GM19455 (cell line): ENCODE results near the gene ZKSCAN3.
A peak's percentile ranks its signal among the peaks of the same experiment; 100 is the strongest.
"Not testable (repeated sequence)": the region's sequence is repeated elsewhere in the genome, so short reads cannot be mapped to it uniquely, and the experiment has no call there.

Experiments used
- ATAC-seq: cut with Tn5 transposase; IDR thresholded peaks from one replicate; pipeline ENCODE4 v1.9.1; 2021; ENCODE audit not compliant: unreplicated experiment

Gene ZKSCAN3

DNA sequence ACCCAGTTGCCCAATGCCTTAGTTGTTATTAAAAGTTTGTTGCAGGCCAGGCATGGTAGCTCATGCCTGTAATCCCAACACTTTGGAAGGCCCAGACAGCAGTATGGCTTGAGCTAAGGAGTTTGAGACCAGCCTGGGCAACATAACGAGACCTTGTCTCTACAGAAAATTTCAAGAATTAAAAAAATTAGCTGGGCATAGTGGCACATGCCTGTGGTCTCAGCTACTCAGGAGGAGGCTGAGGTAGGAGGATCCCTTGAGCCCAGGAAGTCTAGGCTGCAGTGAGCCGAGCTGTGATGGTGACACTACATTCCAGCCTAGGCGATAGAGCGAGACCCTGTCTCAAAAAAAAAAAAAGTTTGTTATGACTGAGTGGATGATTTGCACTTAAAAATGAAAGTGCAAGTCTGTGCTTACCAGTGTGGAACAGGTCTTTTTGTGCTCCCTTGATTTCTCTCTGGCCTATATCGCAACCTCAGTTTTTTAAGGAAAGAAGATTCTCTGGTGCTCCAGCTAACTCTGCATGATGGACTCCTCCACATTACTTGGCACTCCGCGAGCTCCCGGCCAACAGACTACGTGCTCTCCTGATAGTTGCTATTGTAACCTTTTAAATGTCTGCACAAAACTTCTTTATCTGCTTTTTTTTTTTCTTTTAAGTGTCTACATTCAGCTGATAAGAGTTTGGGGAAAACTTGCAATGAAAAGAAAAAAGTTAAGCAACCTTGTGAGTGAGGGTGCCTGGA is 22.1 kb downstream of the ZKSCAN3 start:
- ATAC-seq: no peak

- no peak for ATAC-seq
These were observed 24.2 kb downstream of the ZKSCAN3 start for GRCh38 chr6:28373925-28374324.

- ATAC-seq: no peak
These were observed 28.1 kb downstream of the ZKSCAN3 start for GRCh38 chr6:28377879-28378278.

DNA sequence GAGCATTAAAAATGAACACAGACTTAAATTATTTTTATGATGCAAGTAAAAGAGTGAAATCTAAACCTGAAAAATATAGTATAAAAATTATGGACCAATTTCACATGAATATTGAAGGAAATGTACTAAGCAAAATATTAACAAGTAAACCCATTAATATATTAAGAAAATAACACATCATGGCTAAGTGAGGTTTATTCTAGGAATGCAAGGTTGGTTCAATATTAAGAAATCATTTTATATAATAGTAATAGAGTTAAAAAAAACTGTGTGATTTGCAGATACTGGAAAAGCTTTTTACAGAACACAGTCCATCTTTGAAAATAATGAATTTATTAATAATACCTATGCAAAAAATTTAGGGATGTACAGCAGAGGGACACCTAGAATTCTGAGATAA is 28.9 kb downstream of the ZKSCAN3 start:
- no peak for ATAC-seq

DNA sequence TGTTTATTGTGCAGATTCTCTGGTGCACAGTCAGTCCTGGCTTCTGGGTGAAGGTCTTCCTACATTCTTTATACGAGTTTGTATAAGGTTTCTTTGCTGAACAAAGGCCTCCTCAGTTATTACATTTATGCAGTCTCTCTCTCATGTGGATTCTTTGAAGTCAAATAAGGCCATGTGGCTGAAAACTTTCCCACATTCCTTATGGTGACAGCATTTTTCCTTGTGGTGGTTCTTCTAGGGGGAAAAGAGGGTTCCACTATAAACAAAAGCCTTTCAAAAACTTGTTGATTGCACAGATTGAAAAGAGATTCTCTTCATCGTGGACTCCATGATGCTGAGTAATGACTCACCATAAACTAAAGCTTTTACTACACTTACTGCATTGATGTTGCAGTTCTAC is 30.6 kb downstream of the ZKSCAN3 start:
- ATAC-seq: no peak

DNA sequence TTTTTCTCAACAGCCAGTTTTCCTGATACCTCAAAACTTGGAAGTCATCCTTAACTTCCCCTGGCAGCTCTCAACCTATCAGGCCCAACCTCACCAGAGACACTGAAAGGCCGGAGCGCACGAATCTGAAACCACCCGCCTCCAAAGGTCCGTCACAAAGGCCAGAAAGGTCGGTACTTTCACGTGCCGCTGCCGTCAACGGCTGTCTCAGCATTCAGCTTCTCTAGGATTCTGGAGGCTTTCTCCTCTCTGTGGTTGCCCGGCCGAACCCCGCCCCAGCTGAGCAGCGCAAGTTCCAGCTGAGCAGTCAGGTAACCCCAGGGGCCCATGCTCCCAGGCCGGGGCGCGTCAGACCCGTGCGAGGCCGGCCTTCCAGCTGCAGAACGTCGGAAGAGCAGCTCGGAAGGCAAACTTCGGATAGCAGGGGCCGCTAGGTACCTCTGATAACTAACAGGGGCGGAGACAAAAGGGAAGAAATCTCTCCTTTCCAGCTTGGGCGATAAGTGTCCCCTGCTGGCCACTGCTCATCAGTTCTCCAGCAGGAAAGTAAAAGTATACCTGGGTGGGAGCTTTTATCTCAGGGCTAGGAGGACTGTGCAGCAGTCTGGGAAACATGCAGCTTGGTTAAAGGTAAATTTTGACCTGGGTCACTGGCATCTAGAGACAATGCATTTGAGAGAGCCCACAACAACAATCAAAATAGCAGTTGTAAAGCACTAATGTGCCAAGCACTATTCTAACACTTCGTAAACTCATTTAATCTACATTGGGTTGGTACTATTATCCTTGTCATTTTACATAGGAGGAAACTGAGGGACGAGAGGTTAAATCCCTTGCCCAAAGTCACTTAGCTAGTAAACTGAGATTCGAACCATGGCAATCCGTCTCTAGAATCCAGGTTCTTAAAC is 33.7 kb downstream of the ZKSCAN3 start:
- ATAC-seq: peak; percentile 92

DNA sequence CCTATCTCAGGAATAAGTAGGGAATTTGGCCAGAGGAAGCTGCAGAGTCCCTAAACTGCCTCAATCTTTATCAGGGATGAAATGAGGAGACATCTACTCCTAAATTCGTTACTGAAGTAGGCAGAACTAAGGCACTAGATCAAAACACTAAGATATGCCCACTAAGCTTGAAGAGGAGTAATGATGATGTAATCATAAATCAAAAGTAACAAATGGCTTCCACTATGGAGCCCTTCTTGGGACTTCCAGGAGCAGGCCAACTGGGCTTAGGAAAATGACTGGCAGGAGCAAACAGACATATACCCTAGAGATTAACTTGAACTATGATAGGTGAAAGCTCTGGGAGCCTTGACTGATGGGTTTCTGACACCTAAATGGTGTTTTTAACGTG is 34.4 kb downstream of the ZKSCAN3 start:
- ATAC-seq: no peak

DNA sequence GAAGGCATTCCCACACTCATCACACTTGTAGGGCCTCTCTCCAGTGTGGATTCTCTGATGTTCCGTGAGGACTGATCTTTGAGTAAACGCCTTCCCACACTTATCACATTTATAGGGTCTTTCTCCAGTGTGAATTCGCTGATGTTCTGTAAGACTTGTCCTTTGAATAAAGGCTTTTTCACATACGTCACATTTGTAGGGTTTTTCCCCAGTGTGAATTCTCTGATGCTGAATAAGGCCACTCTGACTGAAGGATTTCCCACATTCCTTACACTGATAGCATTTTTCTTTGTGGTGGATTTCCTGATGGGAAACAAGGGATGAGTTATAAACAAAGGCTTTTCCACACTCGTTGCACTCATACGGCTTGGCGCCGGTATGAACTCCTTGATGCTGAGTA is 40.9 kb downstream of the ZKSCAN3 start:
- no peak for ATAC-seq

DNA sequence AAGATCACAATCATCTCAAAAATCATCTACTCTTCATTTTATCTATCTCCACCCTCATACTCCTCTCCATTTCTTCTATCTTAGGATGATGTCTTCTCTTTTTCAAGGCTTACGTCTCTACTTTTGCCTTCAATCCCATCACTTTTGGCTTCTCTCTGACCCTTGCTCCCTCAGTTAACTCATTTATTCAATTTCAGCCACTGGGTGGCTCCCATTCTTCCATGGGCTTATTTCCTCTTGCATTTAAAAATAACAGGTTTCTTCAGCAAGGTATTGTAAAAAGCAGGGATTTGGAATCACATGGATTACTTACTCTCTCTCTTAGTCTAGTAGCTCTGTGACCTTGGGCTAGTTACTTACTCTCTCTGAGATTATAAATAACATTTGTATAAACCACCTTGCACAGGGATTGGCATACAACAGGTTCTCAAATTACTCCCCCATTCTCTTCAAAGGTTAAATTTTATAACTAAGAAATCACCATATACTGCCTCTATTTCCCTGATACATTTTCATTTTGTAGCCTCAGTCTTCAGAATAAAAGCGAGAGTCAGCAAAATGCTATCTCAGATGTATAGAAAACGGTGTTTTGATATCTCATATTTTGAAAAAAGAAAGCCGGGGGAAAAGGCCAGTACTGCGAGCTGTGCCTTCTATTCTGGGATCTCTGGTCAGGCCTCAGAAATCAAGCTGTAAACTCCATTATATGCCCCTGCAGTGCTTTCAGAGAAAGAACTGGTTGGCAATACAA is 44.3 kb downstream of the ZKSCAN3 start:
- ATAC-seq: no peak

DNA sequence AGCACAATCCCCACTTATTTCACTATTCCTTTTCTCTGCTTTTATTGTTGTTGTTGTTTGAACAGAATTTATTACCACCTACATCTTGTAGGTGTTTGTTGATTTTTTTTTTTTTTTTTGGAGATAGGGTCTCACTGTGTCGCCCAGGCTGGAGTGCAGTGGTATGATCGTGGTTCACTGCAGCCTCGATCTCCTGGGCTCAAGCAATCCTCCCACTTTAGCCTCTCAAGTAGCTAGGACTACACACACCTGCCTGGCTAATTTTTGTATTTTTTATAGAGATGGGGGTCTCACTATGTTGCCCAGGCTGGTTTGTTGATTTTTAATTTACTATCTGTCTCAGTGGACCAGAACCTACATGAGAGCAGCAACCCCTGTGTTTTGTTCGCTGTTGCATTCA is 46.2 kb downstream of the ZKSCAN3 start:
- ATAC-seq: no peak

DNA sequence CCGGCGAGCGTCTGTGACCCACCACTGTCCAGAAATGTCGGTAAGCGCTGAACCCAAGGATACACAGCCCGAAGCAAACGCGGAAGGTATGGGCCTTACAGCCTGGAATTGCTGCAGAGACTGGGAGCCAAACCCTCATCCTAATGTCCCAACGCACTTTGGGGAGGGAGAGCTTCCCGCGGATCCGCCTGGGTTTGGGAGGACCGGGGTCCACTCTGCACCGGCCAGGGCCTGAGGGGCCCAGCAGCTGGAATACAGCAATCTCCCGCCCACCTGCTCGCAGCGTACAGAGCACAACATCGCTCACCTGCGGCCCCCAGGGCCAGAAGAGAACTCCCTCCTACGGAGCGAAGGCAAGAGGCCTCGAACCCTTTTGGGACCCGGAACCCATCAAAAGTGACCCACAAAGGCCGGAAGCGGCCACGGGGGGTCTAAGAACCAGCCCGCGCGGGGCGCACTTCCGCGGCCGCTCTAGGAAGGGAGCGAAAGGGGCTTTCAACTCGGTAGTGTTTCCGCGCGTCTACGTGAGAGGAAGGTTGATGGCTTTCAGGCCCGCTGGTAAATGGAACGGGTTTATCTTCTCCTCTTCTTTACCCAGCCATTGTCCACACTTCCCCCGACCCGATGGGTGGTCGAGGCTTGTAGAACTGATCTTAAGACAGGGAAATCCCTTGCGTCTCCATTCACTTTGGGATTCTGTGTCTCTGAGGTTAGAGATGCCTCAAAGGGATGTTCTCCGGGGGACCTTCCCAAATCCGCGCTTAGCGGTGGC is 49.8 kb downstream of the ZKSCAN3 start, which contains the start of gene ZSCAN12:
ZSCAN12 (minus strand) TSS at position 398 of the 772 bp plus-strand sequence. CDS start 1,342 bp downstream, outside the sequence.
- peak; percentile 79 for ATAC-seq

- ATAC-seq: no peak
These were observed 50.3 kb downstream of the ZKSCAN3 start for GRCh38 chr6:28400122-28400451.

GRCh38 chr6:28401172-28401571 is 51.4 kb downstream of the ZKSCAN3 start:
- no peak for ATAC-seq

DNA sequence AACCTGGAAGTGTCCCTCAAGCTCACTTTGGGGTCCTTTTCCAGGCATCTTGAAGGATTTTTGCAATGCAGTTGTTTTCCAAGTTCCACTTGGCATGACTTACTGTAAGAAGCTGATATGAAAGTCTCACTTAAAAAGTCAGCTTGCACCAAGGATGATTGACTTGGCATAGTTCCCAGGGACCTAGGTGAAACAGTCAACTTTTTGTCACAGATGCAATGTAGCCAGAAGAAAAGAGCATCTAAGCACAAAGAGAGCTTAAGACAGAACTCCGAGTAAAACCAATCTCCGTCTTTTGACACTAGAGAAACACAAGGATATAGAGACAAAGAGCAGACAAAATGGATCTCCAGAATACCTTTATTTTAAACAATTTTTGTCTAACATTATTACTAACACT is 52.5 kb downstream of the ZKSCAN3 start:
- ATAC-seq: no peak

GRCh38 chr6:28403923-28404322 is 54.2 kb downstream of the ZKSCAN3 start:
- ATAC-seq: not testable (repeated sequence)

- ATAC-seq: no peak
These were observed 57.7 kb downstream of the ZKSCAN3 start for GRCh38 chr6:28407401-28407800.

- no peak for ATAC-seq
These were observed 58.5 kb downstream of the ZKSCAN3 start for GRCh38 chr6:28408076-28408802.

- no peak for ATAC-seq
These were observed 61.0 kb downstream of the ZKSCAN3 start for GRCh38 chr6:28410767-28411166.

- no peak for ATAC-seq
These were observed 63.9 kb downstream of the ZKSCAN3 start for GRCh38 chr6:28413681-28414080.
